GM23338 (cell line): Measurements from ENCODE around the gene VILL. TPM values are rescaled to one million over a fixed set of nuclear protein-coding genes. Genes with fewer than 3 reads are reported as not detected.

ENCODE experiments used
- ATAC-seq: fragments of 200-7000 bp; cut with Tn5 transposase; 3 replicates; pipeline ENCODE4 v1.9.1; 2020
- DNase-seq: peaks from one replicate; pipeline ENCODE4 v3.0.0-alpha.2; 2015; ENCODE audit warnings: low spot score
- H2AFZ ChIP-seq: fragments of 200-600 bp; sonication (generic); 2 replicates; pipeline ENCODE4 v1.8.0; 2016; ENCODE audit warnings: antibody characterized with exemption, mild to moderate bottlenecking, moderate library complexity
- H3F3A ChIP-seq: fragments of 200-600 bp; sonication (generic); replicated peaks from 2 replicates; pipeline ENCODE4 v1.8.0; 2017; ENCODE audit warnings: antibody characterized with exemption, mixed run types, low read depth
- H3K27ac ChIP-seq: fragments of 200-600 bp; sonication (generic); 2 replicates; pipeline ENCODE4 v1.6.1; 2016; ENCODE audit warnings: low read depth
- H3K27me3 ChIP-seq: fragments of 200-600 bp; sonication (generic); 2 replicates; pipeline ENCODE4 v1.8.0; 2016; ENCODE audit warnings: mild to moderate bottlenecking, mixed run types, moderate library complexity; ENCODE audit not compliant: insufficient read depth
- H3K36me3 ChIP-seq: fragments of 200-600 bp; sonication (generic); 2 replicates; pipeline ENCODE4 v1.8.0; 2016; ENCODE audit warnings: mild to moderate bottlenecking; ENCODE audit not compliant: insufficient read depth
- H3K4me1 ChIP-seq: fragments of 200-600 bp; sonication (generic); 2 replicates; pipeline ENCODE4 v1.8.0; 2016; ENCODE audit warnings: mild to moderate bottlenecking, moderate library complexity; ENCODE audit not compliant: insufficient read depth
- H3K4me2 ChIP-seq: fragments of 200-600 bp; sonication (generic); 2 replicates; pipeline ENCODE4 v1.7.1; 2017; ENCODE audit warnings: mixed run types
- H3K4me3 ChIP-seq: fragments of 200-600 bp; sonication (generic); 2 replicates; pipeline ENCODE4 v1.6.1; 2016; ENCODE audit warnings: mixed run types
- H3K79me2 ChIP-seq: fragments of 200-600 bp; sonication (generic); replicated peaks from 2 replicates; pipeline ENCODE4 v1.8.0; 2017; ENCODE audit warnings: mild to moderate bottlenecking; ENCODE audit not compliant: insufficient read depth
- H3K9me2 ChIP-seq: fragments of 200-600 bp; sonication (generic); 2 replicates; pipeline ENCODE4 v1.8.0; 2017; ENCODE audit not compliant: insufficient read depth
- H4K20me1 ChIP-seq: fragments of 200-600 bp; sonication (generic); replicated peaks from 2 replicates; pipeline ENCODE4 v1.8.0; 2017; ENCODE audit warnings: mild to moderate bottlenecking; ENCODE audit not compliant: insufficient read depth
- H3K27ac Mint-ChIP-seq: 2 replicates; pipeline ENCODE4 v1.8.0; 2020; ENCODE audit warnings: inconsistent platforms, mild to moderate bottlenecking, moderate library complexity, mixed read lengths
- H3K27me3 Mint-ChIP-seq: 3 replicates; pipeline ENCODE4 v1.8.0; 2022; ENCODE audit warnings: low read depth, mild to moderate bottlenecking, moderate library complexity, mixed read lengths, inconsistent platforms; ENCODE audit not compliant: insufficient read depth, poor library complexity
- H3K36me3 Mint-ChIP-seq: 3 replicates; pipeline ENCODE4 v1.8.0; 2021; ENCODE audit warnings: low read depth, mild to moderate bottlenecking, inconsistent platforms, moderate library complexity, mixed read lengths
- H3K4me1 Mint-ChIP-seq: 3 replicates; pipeline ENCODE4 v1.8.0; 2020; ENCODE audit warnings: mild to moderate bottlenecking, inconsistent platforms, mixed read lengths
- H3K4me3 Mint-ChIP-seq: 3 replicates; pipeline ENCODE4 v1.8.0; 2021; ENCODE audit warnings: moderate library complexity, mild to moderate bottlenecking, inconsistent platforms, mixed read lengths
- H3K9me3 Mint-ChIP-seq: 3 replicates; pipeline ENCODE4 v1.8.0; 2020; ENCODE audit warnings: moderate library complexity, mild to moderate bottlenecking, inconsistent platforms, mixed read lengths
- CREB1 ChIP-seq: fragments of 250-450 bp; sonication (Bioruptor Pico); IDR thresholded peaks from 2 replicates; pipeline ENCODE4 v1.5.0; 2020; ENCODE audit warnings: low read depth, mild to moderate bottlenecking, moderate library complexity
- CTCF ChIP-seq, 2 experiments: fragments of 200-600 bp in 1 of 2; sonication (generic) in 1 of 2; conservative IDR thresholded peaks; 2 replicates each; pipeline versions ENCODE4 v1.5.1 to v1.6.1; 2016 to 2017; ENCODE audit warnings: antibody characterized with exemption in 2 of 2, low read depth in 2 of 2, mild to moderate bottlenecking in 2 of 2, moderate library complexity in 1 of 2
- ETS1 ChIP-seq: IDR thresholded peaks from 2 replicates; pipeline ENCODE4 v1.6.1; 2016; ENCODE audit warnings: antibody characterized with exemption
- EZH2 ChIP-seq: fragments of 200-600 bp; sonication (generic); IDR thresholded peaks from one replicate; pipeline ENCODE4 v1.8.0; 2017; ENCODE audit warnings: antibody characterized with exemption, mild to moderate bottlenecking, low read depth; ENCODE audit not compliant: unreplicated experiment
- EZH2phosphoT487 ChIP-seq: fragments of 200-600 bp; sonication (generic); IDR thresholded peaks from one replicate; pipeline ENCODE4 v1.8.1; 2018; ENCODE audit warnings: antibody characterized with exemption; ENCODE audit not compliant: unreplicated experiment
- JUNB ChIP-seq: IDR thresholded peaks from one replicate; pipeline ENCODE4 v1.6.1; 2016; ENCODE audit warnings: antibody characterized with exemption; ENCODE audit not compliant: unreplicated experiment
- NANOG ChIP-seq: IDR thresholded peaks from 2 replicates; pipeline ENCODE4 v1.6.1; 2016; ENCODE audit warnings: antibody characterized with exemption, borderline replicate concordance
- POLR2AphosphoS5 ChIP-seq: IDR thresholded peaks from 2 replicates; pipeline ENCODE4 v1.6.1; 2016; ENCODE audit warnings: antibody characterized with exemption, low read depth
- REST ChIP-seq: IDR thresholded peaks from one replicate; pipeline ENCODE4 v1.6.1; 2018; ENCODE audit warnings: antibody characterized with exemption; ENCODE audit not compliant: unreplicated experiment
- STAT1 ChIP-seq: IDR thresholded peaks from one replicate; pipeline ENCODE4 v1.6.1; 2016; ENCODE audit warnings: antibody characterized with exemption; ENCODE audit not compliant: unreplicated experiment
- ZNF114 ChIP-seq: fragments of 250-450 bp; sonication (Bioruptor Pico); IDR thresholded peaks from 2 replicates; pipeline ENCODE4 v1.5.0; 2020; ENCODE audit warnings: mild to moderate bottlenecking, moderate library complexity
- ZNF331 ChIP-seq: fragments of 250-450 bp; sonication (Bioruptor Pico); IDR thresholded peaks from 2 replicates; pipeline ENCODE4 v1.5.0; 2020; ENCODE audit warnings: low read depth, mild to moderate bottlenecking, moderate library complexity
- ZNF462 ChIP-seq: fragments of 250-450 bp; sonication (Bioruptor Pico); IDR thresholded peaks from 2 replicates; pipeline ENCODE4 v1.5.0; 2020; ENCODE audit warnings: mild to moderate bottlenecking, moderate library complexity
- polyA plus RNA-seq: library from polyadenylated mRNA; unstranded; fragments of >200 nt; fragmentation: Nextera tagmentation; extraction: Ambion mirVana; gene quantifications from 2 replicates; pipeline ENCODE4 v1.2.1, GENCODE V29; 2016
- total RNA-seq: library from RNA; depleted of rRNA; stranded (reverse); fragments of >200 nt; shearing (Covaris generic); gene quantifications from 2 replicates; pipeline ENCODE4 v1.2.3, GENCODE V29; 2014

Gene VILL
- total and polyA plus RNA-seq, 2 experiments from 2014 or later: 2.7 to 9.8 TPM

- no peak overlapping the region for H3K27ac ChIP-seq
- no peaks in the 10 kb centered on the region; the same call in 1 of the 2 replicates for H3K27me3 ChIP-seq
- peaks cover 7% of the 10 kb centered on the region for H3K4me1 ChIP-seq
- H3F3A ChIP-seq: no peaks in the 10 kb centered on the region
- ATAC-seq (no peak), DNase-seq (no peak)
- no peak for TF ChIP-seq POLR2AphosphoS5
- TF ChIP-seq REST: no peak
- TF ChIP-seq ZNF331: no peak
- TF ChIP-seq ETS1: no peak
- TF ChIP-seq ZNF462: no peak
- TF ChIP-seq JUNB: no peak
- no peak for TF ChIP-seq EZH2
- no peak for TF ChIP-seq NANOG
- TF ChIP-seq EZH2phosphoT487: no peak
- no peak for TF ChIP-seq CREB1 (CRISPR knock-in tag)
- no peak for TF ChIP-seq ZNF114 (CRISPR knock-in tag)
- TF ChIP-seq STAT1: no peak
- no peak for TF ChIP-seq CTCF (conservative IDR thresholded peaks at IDR 0.05; ENCODE audit: low read depth in 2 of 2)
- no peaks in the 10 kb centered on the region for H3K36me3 ChIP-seq
- Mint-ChIP-seq H3K27ac (no peak overlapping the region), H3K4me1 (peaks cover 15% of the 10 kb centered on the region), H3K4me3 (no peak overlapping the region), H3K36me3 (peaks cover 3% of the 10 kb centered on the region; the same call in 1 of the 3 replicates), H3K27me3 (peaks cover 10% of the 10 kb centered on the region), H3K9me3 (no peaks in the 10 kb centered on the region)
- no peak overlapping the region for H3K4me3 ChIP-seq
- H4K20me1 ChIP-seq: no peaks in the 10 kb centered on the region
- no peak overlapping the region for H3K4me2 ChIP-seq
- H3K79me2 ChIP-seq: no peaks in the 10 kb centered on the region
- no peaks in the 10 kb centered on the region for H3K9me2 ChIP-seq
- H2AFZ ChIP-seq: no peak overlapping the region
These were observed 11.8 kb downstream of the VILL start for GRCh38 chr3:38002291-38002876.
